GM23248 (cell line): ENCODE measurements around the gene FAM131C. TPM values are rescaled to one million over a fixed set of nuclear protein-coding genes. Genes with fewer than 3 reads are reported as not detected.
"Not testable (repeated sequence)": the region's sequence is repeated elsewhere in the genome, so short reads cannot be mapped to it uniquely, and the experiment has no call there.

Experiments
- DNase-seq: peaks from one replicate; pipeline ENCODE4 v3.0.0-alpha.2; 2015
- H2AFZ ChIP-seq: fragments of 200-600 bp; sonication (generic); 2 replicates; pipeline ENCODE4 v1.6.1; 2016; ENCODE audit warnings: antibody characterized with exemption
- H3F3A ChIP-seq: fragments of 200-600 bp; sonication (generic); 2 replicates; pipeline ENCODE4 v1.6.1; 2016; ENCODE audit warnings: mild to moderate bottlenecking, antibody characterized with exemption, mixed run types; ENCODE audit not compliant: insufficient read depth
- H3K27ac ChIP-seq: fragments of 200-600 bp; sonication (generic); 2 replicates; pipeline ENCODE4 v1.5.1; 2016; ENCODE audit warnings: mild to moderate bottlenecking
- H3K27me3 ChIP-seq: fragments of 200-600 bp; sonication (generic); replicated peaks from 2 replicates; pipeline ENCODE4 v1.6.1; 2016; ENCODE audit warnings: mild to moderate bottlenecking; ENCODE audit not compliant: insufficient read depth
- H3K36me3 ChIP-seq: fragments of 200-600 bp; sonication (generic); 2 replicates; pipeline ENCODE4 v1.6.1; 2016; ENCODE audit warnings: low read depth, mild to moderate bottlenecking
- H3K4me1 ChIP-seq: fragments of 200-600 bp; sonication (generic); 2 replicates; pipeline ENCODE4 v1.6.1; 2016; ENCODE audit warnings: mild to moderate bottlenecking; ENCODE audit not compliant: insufficient read depth
- H3K4me2 ChIP-seq: fragments of 200-600 bp; sonication (generic); one replicate; pipeline ENCODE4 v1.6.1; 2016; ENCODE audit warnings: mild to moderate bottlenecking; ENCODE audit not compliant: unreplicated experiment
- H3K4me3 ChIP-seq: fragments of 200-600 bp; sonication (generic); 2 replicates; pipeline ENCODE4 v1.5.1; 2016; ENCODE audit warnings: mild to moderate bottlenecking
- H3K79me2 ChIP-seq: fragments of 200-600 bp; sonication (generic); 2 replicates; pipeline ENCODE4 v1.6.1; 2016; ENCODE audit warnings: mild to moderate bottlenecking; ENCODE audit not compliant: insufficient read depth
- H3K9ac ChIP-seq: fragments of 200-600 bp; sonication (generic); 2 replicates; pipeline ENCODE4 v1.6.1; 2016; ENCODE audit warnings: mild to moderate bottlenecking
- H3K9me2 ChIP-seq: fragments of 200-600 bp; sonication (generic); 2 replicates; pipeline ENCODE4 v1.6.1; 2016; ENCODE audit warnings: mixed run types, mild to moderate bottlenecking, moderate library complexity; ENCODE audit not compliant: insufficient read depth
- H3K9me3 ChIP-seq: fragments of 200-600 bp; sonication (generic); one replicate; pipeline ENCODE4 v1.6.1; 2017; ENCODE audit warnings: low read depth
- H4K20me1 ChIP-seq: fragments of 200-600 bp; sonication (generic); 2 replicates; pipeline ENCODE4 v1.6.0; 2016; ENCODE audit not compliant: insufficient read depth
- EZH2 ChIP-seq: fragments of 200-600 bp; sonication (generic); IDR thresholded peaks from 2 replicates; pipeline ENCODE4 v1.6.1; 2018; ENCODE audit warnings: antibody characterized with exemption, mild to moderate bottlenecking; ENCODE audit not compliant: insufficient read depth, poor library complexity, severe bottlenecking
- EZH2phosphoT487 ChIP-seq: fragments of 200-600 bp; sonication (generic); IDR thresholded peaks from 2 replicates; pipeline ENCODE4 v1.6.1; 2018; ENCODE audit warnings: antibody characterized with exemption, moderate library complexity, mild to moderate bottlenecking, low read depth; ENCODE audit not compliant: insufficient read depth
- WGBS, 2 experiments: methylation state at CpG; one replicate each; pipeline ENCODE4 v1.1.6; 2015 to 2017; ENCODE audit warnings: low lambda C conversion rate in 2 of 2, low coverage in 1 of 2; ENCODE audit errors: missing lambda C conversion rate in 2 of 2; 5-methylcytosine and 5-hydroxymethylcytosine counted together
- in situ Hi-C: fragments of 300-500 bp; cut with MboI; formaldehyde crosslinking; loops from 2 replicates; pipeline ENCODE4 v1.15.0; 2020
- polyA plus RNA-seq: library from polyadenylated mRNA; unstranded; fragments of >200 nt; fragmentation: Nextera tagmentation; extraction: Ambion mirVana; gene quantifications from 2 replicates; pipeline ENCODE4 v1.2.1, GENCODE V29; 2016
- total RNA-seq: library from RNA; depleted of rRNA; stranded (reverse); fragments of >200 nt; shearing (Covaris generic); gene quantifications from 2 replicates; pipeline ENCODE4 v1.2.3, GENCODE V29; 2014

The FAM131C gene
- total and polyA plus RNA-seq, 2 experiments from 2014 or later = 0.97 to 1.3 TPM

GRCh38 chr1:16043521-16043920, 29.9 kb downstream of the FAM131C start, which contains the start of gene CLCNKB:
CLCNKB (plus strand) TSS chr1:16043782; CDS start chr1:16044493, 711 bp downstream.
- in situ Hi-C loops = no loop called here

GRCh38 chr1:16042654-16043053, 30.8 kb downstream of the FAM131C start:
- H3K79me2 ChIP-seq, in situ Hi-C loops, H4K20me1 ChIP-seq, H3K9ac ChIP-seq, H3K4me3 ChIP-seq, H3K27me3 ChIP-seq, H3K27ac ChIP-seq, H3K4me2 ChIP-seq, DNase-seq, H3F3A ChIP-seq, H3K9me3 ChIP-seq, H3K36me3 ChIP-seq, H3K4me1 ChIP-seq, H2AFZ ChIP-seq, H3K9me2 ChIP-seq: not testable (repeated sequence)
- WGBS, 2 experiments = 85 to 92% methylated on average over 7 to 9 of the region's 9 CpGs

More at GRCh38 chr1:16043521-16043920, 29.9 kb downstream of the FAM131C start, which contains the start of gene CLCNKB:
- DNase-seq = no peak
- Histone ChIP-seq H2AFZ (no peak within 1 kb of the TSS), H3K4me1 (no peaks in the 10 kb centered on the region), H3K27me3 (no peaks in the 10 kb centered on the region), H3K36me3 (no peaks in the 10 kb centered on the region), H3K9me3 (no peaks in the 10 kb centered on the region), H3K27ac (no peak within 1 kb of the TSS), H3F3A (no peaks in the 10 kb centered on the region), H3K79me2 (no peaks in the 10 kb centered on the region), H3K4me3 (no peak within 1 kb of the TSS), H3K9me2 (no peaks in the 10 kb centered on the region), H4K20me1 (no peaks in the 10 kb centered on the region), H3K9ac (no peak within 1 kb of the TSS), H3K4me2 (no peak within 1 kb of the TSS)
- 47 to 59% methylated on average over 7 of the region's 7 CpGs for WGBS, 2 experiments
- TF ChIP-seq EZH2phosphoT487 = no peak
- TF ChIP-seq EZH2 = no peak

GRCh38 chr1:16042096-16042495, 31.4 kb downstream of the FAM131C start:
- no peak for DNase-seq
- no peak for TF ChIP-seq EZH2
- TF ChIP-seq EZH2phosphoT487 = no peak
- no peak overlapping the region for H2AFZ ChIP-seq
- no peak overlapping the region for H3K4me3 ChIP-seq
- no peaks in the 10 kb centered on the region for H3K79me2 ChIP-seq
- H3K4me2 ChIP-seq = no peak overlapping the region
- no peaks in the 10 kb centered on the region for H3K9me2 ChIP-seq
- no peak overlapping the region for H3K9ac ChIP-seq
- no peaks in the 10 kb centered on the region for H3K4me1 ChIP-seq
- H3F3A ChIP-seq = no peaks in the 10 kb centered on the region
- no peak overlapping the region for H3K27ac ChIP-seq
- WGBS, 2 experiments = 81 to 87% methylated on average over 8 of the region's 9 CpGs
- H4K20me1 ChIP-seq = no peaks in the 10 kb centered on the region
- H3K9me3 ChIP-seq = no peaks in the 10 kb centered on the region
- in situ Hi-C loops = no loop called here
- H3K27me3 ChIP-seq = no peaks in the 10 kb centered on the region
- no peaks in the 10 kb centered on the region for H3K36me3 ChIP-seq

DNA sequence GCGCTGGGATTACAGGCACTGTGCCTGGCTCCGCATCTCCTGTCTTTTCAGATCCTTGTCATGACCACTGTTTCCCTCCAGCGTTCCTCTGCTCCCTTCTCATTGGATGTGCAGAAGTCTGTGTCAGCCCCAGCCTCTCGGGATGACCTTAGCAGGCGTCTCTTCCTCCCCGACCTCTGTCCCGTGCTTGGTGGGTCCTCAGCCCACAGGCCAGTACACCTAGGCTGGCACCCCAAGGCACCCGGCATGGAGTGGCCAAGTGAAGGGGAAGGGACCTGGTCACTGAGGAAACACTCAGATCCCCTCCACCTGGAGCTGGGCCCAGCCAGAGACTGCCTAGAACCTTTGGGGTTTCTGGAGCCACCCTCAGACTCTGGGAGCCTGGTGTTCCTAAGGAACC, 32.3 kb downstream of the FAM131C start:
- H3K4me3 ChIP-seq = no peak overlapping the region
- H3K27me3 ChIP-seq = no peaks in the 10 kb centered on the region
- no peak for DNase-seq
- WGBS, 2 experiments = 42 to 44% methylated on average over 8 of the region's 8 CpGs
- no peak overlapping the region for H3K4me2 ChIP-seq
- no peak overlapping the region for H3K9ac ChIP-seq
- H4K20me1 ChIP-seq = no peaks in the 10 kb centered on the region
- H3K4me1 ChIP-seq = no peaks in the 10 kb centered on the region
- no peaks in the 10 kb centered on the region for H3K36me3 ChIP-seq
- no peaks in the 10 kb centered on the region for H3K9me2 ChIP-seq
- H3F3A ChIP-seq = no peaks in the 10 kb centered on the region
- H2AFZ ChIP-seq = no peak overlapping the region
- no peak overlapping the region for H3K27ac ChIP-seq
- no peaks in the 10 kb centered on the region for H3K79me2 ChIP-seq
- in situ Hi-C loops = no loop called here
- TF ChIP-seq EZH2 (no peak), EZH2phosphoT487 (no peak)
- no peaks in the 10 kb centered on the region for H3K9me3 ChIP-seq

DNA sequence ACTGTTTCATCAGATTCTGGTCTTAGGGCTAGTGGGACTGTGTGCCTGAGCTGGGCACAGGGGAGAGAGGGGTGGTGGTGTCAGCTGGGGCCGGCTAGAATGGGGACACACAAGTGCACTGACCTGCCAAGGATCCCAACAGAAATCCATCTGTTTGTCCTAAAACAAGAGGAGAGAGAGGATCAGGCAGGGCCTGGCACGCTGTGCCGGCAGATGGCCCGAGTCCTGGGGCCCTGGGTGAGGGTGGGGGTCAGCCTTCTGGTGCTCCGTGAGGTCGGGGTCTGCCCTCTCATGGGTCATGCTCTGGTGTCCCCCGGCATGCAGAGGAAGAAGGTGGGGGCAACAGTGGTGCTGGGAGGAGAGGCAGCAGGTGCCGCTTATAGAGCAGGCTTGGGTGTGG, 33.6 kb downstream of the FAM131C start:
- H3K36me3 ChIP-seq, H3K4me1 ChIP-seq, DNase-seq, in situ Hi-C loops, H3K4me3 ChIP-seq, H3K27ac ChIP-seq, H2AFZ ChIP-seq, H3K79me2 ChIP-seq, H3F3A ChIP-seq, H3K9ac ChIP-seq, H3K27me3 ChIP-seq, H3K9me3 ChIP-seq, H4K20me1 ChIP-seq, H3K9me2 ChIP-seq, H3K4me2 ChIP-seq: not testable (repeated sequence)
- WGBS, 2 experiments = 30 to 34% methylated on average over 7 to 8 of the region's 8 CpGs
